Gastrocnemius medialis (tissue), 4 donors: ENCODE data around the gene ZNF341.

ENCODE experiments used
- CTCF ChIP-seq, 5 experiments: fragments of 450-650 bp in 3 of 5; fragments of 200-600 bp in 2 of 5; sonication (generic) in 2 of 5; IDR thresholded peaks in 4 of 5; conservative IDR thresholded peaks in 1 of 5; 1 replicate in 4 of 5; 2 replicates in 1 of 5; pipeline ENCODE4 v1.5.1; 2016 to 2019; ENCODE audit warnings: antibody characterized with exemption in 5 of 5, mild to moderate bottlenecking in 3 of 5, moderate library complexity in 3 of 5
- POLR2A ChIP-seq, 2 donors: fragments of 450-650 bp; IDR thresholded peaks; one replicate each; pipeline ENCODE4 v1.6.1; 2017; ENCODE audit warnings: antibody characterized with exemption in 2 of 2, mild to moderate bottlenecking in 2 of 2, moderate library complexity in 2 of 2

- TF ChIP-seq CTCF (IDR thresholded peaks at IDR 0.05 in 4 of 5, conservative IDR thresholded peaks at IDR 0.05 in 1 of 5) (no peak), POLR2A (IDR thresholded peaks at IDR 0.05) (no peak)
These were observed 20.9 kb upstream of the ZNF341 start for GRCh38 chr20:33710681-33711445.
